Spinal cord (tissue), 10 donors: ENCODE results near the gene NOL4L. TPM values are rescaled to one million over a fixed set of nuclear protein-coding genes. Genes with fewer than 3 reads are reported as not detected.
A peak's percentile ranks its signal among the peaks of the same experiment; 100 is the strongest.

Source experiments
- DNase-seq, 6 donors: peaks; one replicate each; pipeline versions ENCODE4 v3.0.0 to v3.0.0-alpha.2; 2013 to 2015; ENCODE audit warnings: low spot score in 6 of 6, low read depth in 4 of 6
- H3K27ac ChIP-seq: one replicate; pipeline ENCODE4 v1.5.1; 2013; ENCODE audit warnings: low read depth, low read length, control low read depth
- H3K27me3 ChIP-seq: one replicate; pipeline ENCODE4 v1.6.1; 2013; ENCODE audit warnings: low read length; ENCODE audit not compliant: control insufficient read depth, insufficient read depth
- H3K36me3 ChIP-seq: one replicate; pipeline ENCODE4 v1.6.1; 2013; ENCODE audit warnings: low read length; ENCODE audit not compliant: control insufficient read depth, insufficient read depth
- H3K4me1 ChIP-seq: one replicate; pipeline ENCODE4 v1.6.1; 2013; ENCODE audit warnings: low read length; ENCODE audit not compliant: control insufficient read depth, insufficient read depth
- H3K4me3 ChIP-seq: one replicate; pipeline ENCODE4 v1.5.1; 2013; ENCODE audit warnings: low read depth, low read length, control low read depth
- H3K9me3 ChIP-seq: one replicate; pipeline ENCODE4 v1.6.1; 2013; ENCODE audit warnings: low read length; ENCODE audit not compliant: control insufficient read depth, insufficient read depth
- WGBS: methylation state at CpG from one replicate; pipeline ENCODE4 v1.1.5; 2013; ENCODE audit warnings: missing lambda C conversion rate; ENCODE audit not compliant: insufficient coverage; 5-methylcytosine and 5-hydroxymethylcytosine counted together
- long read RNA-seq, 4 donors: transcript quantifications; one replicate each; lab custom pipeline, GENCODE V29; 2026
- polyA plus RNA-seq, 2 donors: library from polyadenylated mRNA; unstranded; fragments of 120-200 nt; gene quantifications; one replicate each; pipeline ENCODE4 v1.2.1, GENCODE V29; 2013; ENCODE audit not compliant: insufficient read length in 2 of 2
- total RNA-seq, 2 donors: library from RNA; depleted of rRNA in 1 of 2; stranded (reverse); fragments of 120-200 nt in 1 of 2; fragments of >200 nt in 1 of 2; gene quantifications; one replicate each; pipeline versions ENCODE4 v1.2.3 to v1.2.4, GENCODE V29; 2013 to 2014
- donor health status: healthy.

The NOL4L gene, protein sequence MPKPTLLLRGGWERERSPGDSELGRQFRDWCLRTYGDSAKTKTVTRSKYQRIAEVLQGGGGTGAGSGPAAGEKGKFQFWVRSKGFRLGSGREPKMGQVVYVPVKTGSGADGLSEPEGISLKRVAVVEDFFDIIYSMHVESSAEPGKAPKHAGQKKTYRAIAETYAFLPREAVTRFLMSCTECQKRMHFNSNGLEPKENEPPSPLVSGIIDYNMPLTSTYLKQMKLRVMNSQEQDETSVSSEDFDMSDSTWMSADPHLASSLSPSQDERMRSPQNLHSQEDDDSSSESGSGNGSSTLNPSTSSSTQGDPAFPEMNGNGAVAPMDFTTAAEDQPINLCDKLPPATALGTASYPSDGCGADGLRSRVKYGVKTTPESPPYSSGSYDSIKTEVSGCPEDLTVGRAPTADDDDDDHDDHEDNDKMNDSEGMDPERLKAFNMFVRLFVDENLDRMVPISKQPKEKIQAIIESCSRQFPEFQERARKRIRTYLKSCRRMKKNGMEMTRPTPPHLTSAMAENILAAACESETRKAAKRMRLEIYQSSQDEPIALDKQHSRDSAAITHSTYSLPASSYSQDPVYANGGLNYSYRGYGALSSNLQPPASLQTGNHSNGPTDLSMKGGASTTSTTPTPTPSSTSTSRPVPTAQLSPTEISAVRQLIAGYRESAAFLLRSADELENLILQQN
- total RNA-seq (10 to 100 TPM; 13.3 to 23.2 TPM), polyA plus RNA-seq (10 to 100 TPM; 65.8 to 67.6 TPM)
- long read RNA-seq, donor 1, full-length matches to known transcripts = 8 of 8 reads
- long read RNA-seq, donor 1, partial matches to known transcripts = 0 of 8 reads
- long read RNA-seq, donor 1, other reads (novel, unspliced or antisense) = 0 of 8 reads
- long read RNA-seq, donor 2, full-length matches to known transcripts = 1 of 1 reads
- long read RNA-seq, donor 2, partial matches to known transcripts = 0 of 1 reads
- long read RNA-seq, donor 2, other reads (novel, unspliced or antisense) = 0 of 1 reads
- long read RNA-seq, donor 3, full-length matches to known transcripts = 3 of 3 reads
- long read RNA-seq, donor 3, partial matches to known transcripts = 0 of 3 reads
- long read RNA-seq, donor 3, other reads (novel, unspliced or antisense) = 0 of 3 reads
- long read RNA-seq, donor 4, full-length matches to known transcripts = 4 of 4 reads
- long read RNA-seq, donor 4, partial matches to known transcripts = 0 of 4 reads
- long read RNA-seq, donor 4, other reads (novel, unspliced or antisense) = 0 of 4 reads

- peaks cover 10% of the 10 kb centered on the region for H3K27me3 ChIP-seq
- DNase-seq = peak in 2 of 6 donors; percentile 64 to 74
- under 1% methylated on average over 78 of the region's 80 CpGs for WGBS
Measured at GRCh38 chr20:32585011-32585585, at the start of gene NOL4L. TSS of gene NOL4L (minus strand) at chr20:32585333. CDS start at chr20:32584890, 443 bp downstream.

DNA sequence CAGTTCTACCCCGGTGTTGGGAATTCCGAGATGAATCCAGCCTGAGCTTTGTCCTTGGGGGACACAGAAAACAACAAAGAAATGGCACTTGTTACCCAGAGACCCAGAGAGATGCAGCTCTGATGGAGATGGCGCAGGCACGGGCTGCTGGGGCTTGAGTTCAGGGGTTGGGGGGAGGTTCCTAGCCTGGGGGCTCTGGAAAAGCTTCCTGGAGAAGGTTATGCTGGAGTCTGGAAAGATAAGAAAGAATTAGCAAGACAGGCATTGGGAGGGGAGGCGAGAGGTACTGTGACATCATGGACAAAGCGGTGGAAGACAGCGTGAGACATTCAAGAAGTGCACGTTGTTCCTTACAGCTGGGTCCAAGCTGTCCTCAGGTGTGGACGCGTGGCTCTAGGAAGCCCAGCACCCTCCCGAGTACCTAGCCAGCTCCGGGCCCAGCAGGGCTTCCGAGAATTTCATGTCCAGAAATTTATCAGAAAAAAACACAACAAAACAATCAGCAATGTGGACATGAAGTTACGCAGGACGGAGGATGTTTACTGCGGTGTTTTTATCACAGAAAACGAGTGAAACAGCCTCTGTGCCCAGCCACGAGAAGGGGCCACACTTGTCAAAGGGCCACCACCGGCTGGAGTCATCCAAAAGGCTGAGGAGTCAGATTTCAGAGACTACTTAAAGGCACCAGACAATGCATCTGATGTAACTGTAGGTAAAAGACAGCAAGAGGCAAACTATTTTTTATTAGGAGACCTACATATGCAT is 49.1 kb upstream of the NOL4L start:
- peaks cover 33% of the 10 kb centered on the region for H3K4me1 ChIP-seq
- H3K9me3 ChIP-seq = no peaks in the 10 kb centered on the region
- peaks cover 3% of the 10 kb centered on the region for H3K36me3 ChIP-seq
- WGBS = 89% methylated on average over 13 of the region's 19 CpGs
- no peak for DNase-seq
- no peaks in the 10 kb centered on the region for H3K27me3 ChIP-seq
- no peak overlapping the region for H3K27ac ChIP-seq
- no peak overlapping the region for H3K4me3 ChIP-seq

More at GRCh38 chr20:32585011-32585585, at the start of gene NOL4L:
- Histone ChIP-seq H3K9me3 (no peaks in the 10 kb centered on the region), H3K27ac (no peak within 1 kb of the TSS), H3K4me1 (peaks cover 28% of the 10 kb centered on the region), H3K4me3 (peak within 1 kb of the TSS; percentile 47), H3K36me3 (peaks cover 2% of the 10 kb centered on the region)

- Histone ChIP-seq H3K27me3 (no peaks in the 10 kb centered on the region), H3K4me3 (no peak overlapping the region), H3K36me3 (peaks cover 3% of the 10 kb centered on the region), H3K9me3 (no peaks in the 10 kb centered on the region), H3K27ac (no peak overlapping the region), H3K4me1 (peaks cover 38% of the 10 kb centered on the region)
- 81% methylated on average over 11 of the region's 16 CpGs for WGBS
- DNase-seq = no peak
Measured at GRCh38 chr20:32632461-32633354, 47.6 kb upstream of the NOL4L start.

DNA sequence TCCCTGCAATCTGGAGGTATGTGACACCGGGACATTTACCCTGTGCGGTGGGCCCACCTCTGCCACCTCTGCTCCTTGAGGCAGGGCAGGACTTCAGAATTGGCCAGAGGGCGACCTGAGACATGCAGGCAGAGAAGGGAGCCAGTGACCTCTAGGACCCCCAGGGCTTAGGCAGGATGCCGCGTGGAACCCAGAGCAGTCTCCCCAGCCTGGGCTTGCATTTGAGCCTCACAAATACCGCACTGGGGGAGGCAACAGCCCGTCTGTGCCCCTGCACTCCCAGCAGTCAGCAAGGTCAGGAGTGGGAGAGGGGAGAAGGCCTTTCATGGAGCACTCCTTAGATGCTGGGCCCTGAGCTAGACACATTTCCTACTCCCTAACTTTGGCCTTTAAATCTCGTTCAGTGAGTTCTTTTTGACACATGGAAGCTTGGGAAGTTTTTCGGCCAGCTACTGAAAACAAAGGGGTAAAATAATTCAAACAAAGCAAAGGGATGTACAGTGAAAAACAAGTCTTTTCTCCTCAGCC is 46.9 kb upstream of the NOL4L start:
- peaks cover 3% of the 10 kb centered on the region for H3K36me3 ChIP-seq
- 76% methylated on average over 8 of the region's 9 CpGs for whole genome bisulfite sequencing
- no peak overlapping the region for H3K27ac ChIP-seq
- peaks cover 45% of the 10 kb centered on the region for H3K4me1 ChIP-seq
- no peaks in the 10 kb centered on the region for H3K27me3 ChIP-seq
- no peak overlapping the region for H3K4me3 ChIP-seq
- DNase-seq = no peak
- no peaks in the 10 kb centered on the region for H3K9me3 ChIP-seq

DNA sequence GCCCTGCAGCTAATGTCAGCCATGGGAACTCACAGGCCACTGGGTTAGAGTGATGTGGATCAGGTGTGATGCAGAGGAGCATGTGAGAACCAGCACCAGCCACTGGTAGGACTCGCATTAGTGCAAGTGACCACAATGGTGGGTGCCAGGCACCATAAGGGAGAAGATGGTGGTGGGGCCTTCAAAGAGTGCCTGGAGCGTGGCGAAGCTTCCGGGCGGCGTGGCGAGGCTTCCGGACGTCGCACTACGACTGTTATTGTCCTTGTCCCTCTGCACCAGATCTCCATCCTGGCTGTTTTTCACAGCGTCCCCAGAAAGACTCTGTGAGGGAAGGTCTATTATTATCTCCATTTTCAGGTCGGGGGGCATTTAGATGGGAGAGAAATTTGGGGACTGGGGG is 44.7 kb upstream of the NOL4L start:
- Histone ChIP-seq H3K4me1 (peaks cover 40% of the 10 kb centered on the region), H3K4me3 (no peak overlapping the region), H3K9me3 (no peaks in the 10 kb centered on the region), H3K27ac (no peak overlapping the region), H3K27me3 (no peaks in the 10 kb centered on the region), H3K36me3 (peaks cover 3% of the 10 kb centered on the region)
- WGBS = 96% methylated on average over 11 of the region's 13 CpGs
- no peak for DNase-seq

DNA sequence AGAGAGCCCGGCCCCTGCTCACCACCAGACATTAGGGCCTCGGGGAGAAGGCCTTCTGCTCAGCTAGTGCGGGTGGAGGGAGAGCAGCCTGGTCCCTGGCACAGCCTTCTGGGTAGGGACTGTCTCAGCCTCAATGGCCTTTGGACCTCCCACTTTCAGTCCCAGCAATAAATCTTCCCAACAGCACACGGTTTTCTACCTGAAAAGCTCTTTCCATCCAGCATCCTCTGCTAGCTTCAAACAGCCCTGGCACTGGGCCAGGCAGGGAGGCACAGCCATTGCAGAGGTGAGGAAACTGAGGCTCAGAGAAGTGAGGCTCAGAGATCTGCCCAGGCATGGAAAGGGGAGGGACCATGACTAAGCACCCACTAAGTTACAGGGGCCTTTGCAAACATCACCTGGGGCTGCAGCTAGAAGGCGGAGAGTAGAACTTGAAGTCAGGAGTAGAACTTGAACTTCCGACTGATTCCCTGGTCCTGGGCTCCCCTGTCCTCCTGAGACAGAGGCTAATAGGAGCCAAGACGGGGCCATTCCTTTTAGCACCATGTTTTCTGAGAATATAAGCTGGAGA is 43.9 kb upstream of the NOL4L start:
- Histone ChIP-seq H3K27ac (no peak overlapping the region), H3K27me3 (no peaks in the 10 kb centered on the region), H3K4me3 (no peak overlapping the region), H3K36me3 (peaks cover 3% of the 10 kb centered on the region), H3K4me1 (peaks cover 40% of the 10 kb centered on the region), H3K9me3 (no peaks in the 10 kb centered on the region)
- DNase-seq = peak in 1 of 6 donors; percentile 20
- WGBS = 67% methylated on average over 6 of the region's 7 CpGs

DNA sequence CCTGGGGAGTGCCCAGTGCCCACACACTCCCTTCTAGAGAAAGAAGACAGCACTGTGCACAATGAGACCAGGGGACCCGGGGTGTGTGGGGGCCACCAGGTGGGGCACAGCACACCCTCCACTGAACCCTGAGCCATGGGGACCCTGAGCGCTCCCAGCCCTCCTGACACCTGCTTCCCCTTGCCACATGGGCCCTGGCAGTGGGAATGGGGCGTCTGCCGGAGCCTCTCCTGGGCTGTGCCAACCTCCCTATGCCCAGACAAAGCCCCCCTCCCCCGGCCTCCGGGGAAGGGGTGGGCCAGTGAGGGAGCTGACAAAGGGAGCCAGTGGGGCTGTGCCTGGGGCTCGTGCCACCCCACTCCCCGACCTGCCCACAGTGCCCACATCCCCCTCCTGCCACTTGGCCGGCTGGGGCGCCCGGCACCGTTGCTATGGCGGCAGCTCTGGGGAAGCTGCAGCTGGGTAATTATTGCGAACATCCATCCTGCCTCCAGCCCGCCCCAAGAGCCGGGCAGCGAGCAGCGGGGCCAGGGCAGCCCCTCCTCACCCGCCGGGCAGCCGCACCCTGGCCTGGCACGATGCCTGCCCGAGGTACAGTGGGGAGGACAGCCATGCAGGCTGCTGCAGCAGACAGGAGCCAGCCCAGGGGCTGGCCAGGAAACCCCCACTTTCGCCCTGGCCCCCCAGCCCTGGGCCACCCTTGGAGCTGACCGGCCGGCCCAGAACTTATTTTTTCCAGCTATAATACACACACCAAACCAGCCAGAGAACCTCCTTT is 41.9 kb upstream of the NOL4L start:
- DNase-seq = peak in 5 of 6 donors; percentile 60 to 92 (median 76)

More for the DNA sequence above, 41.9 kb upstream of the NOL4L start:
- no peaks in the 10 kb centered on the region for H3K27me3 ChIP-seq
- H3K27ac ChIP-seq = peak overlapping the region; percentile 58
- no peaks in the 10 kb centered on the region for H3K36me3 ChIP-seq
- 10% methylated on average over 22 of the region's 26 CpGs for WGBS
- H3K4me3 ChIP-seq = no peak overlapping the region
- H3K4me1 ChIP-seq = peaks cover 36% of the 10 kb centered on the region
- no peaks in the 10 kb centered on the region for H3K9me3 ChIP-seq
